Stimulated activated CD4-positive, alpha-beta T cell treated with anti-CD3 and anti-CD28 coated beads, Interleukin-12 subunit alpha, Interleukin-12 subunit beta, amount 100 ng/mL, for 4 hours (primary cell): ENCODE results near the gene GABBR2.
"Not testable (repeated sequence)": the region's sequence is repeated elsewhere in the genome, so short reads cannot be mapped to it uniquely, and the experiment has no call there.

ENCODE experiments used
- DNase-seq: peaks from one replicate; pipeline ENCODE4 v3.0.0-alpha.2; 2020

The GABBR2 gene

GRCh38 chr9:98504298-98505282 lies 204.1 kb downstream of the GABBR2 start:
- no peak for DNase-seq

GRCh38 chr9:98503867-98504266 lies 204.9 kb downstream of the GABBR2 start:
- no peak for DNase-seq

GRCh38 chr9:98502976-98503325 lies 205.8 kb downstream of the GABBR2 start:
- DNase-seq: no peak

GRCh38 chr9:98502311-98502975 lies 206.3 kb downstream of the GABBR2 start:
- no peak for DNase-seq

GRCh38 chr9:98501819-98502218 lies 206.9 kb downstream of the GABBR2 start:
- no peak for DNase-seq

GRCh38 chr9:98501259-98501658 lies 207.5 kb downstream of the GABBR2 start:
- DNase-seq: not testable (repeated sequence)

- DNase-seq: no peak
These were observed 208.3 kb downstream of the GABBR2 start for GRCh38 chr9:98500337-98500919.

- DNase-seq: no peak
These were observed 213.2 kb downstream of the GABBR2 start for GRCh38 chr9:98495530-98495929.

GRCh38 chr9:98494852-98495251 lies 213.9 kb downstream of the GABBR2 start:
- DNase-seq: no peak

- no peak for DNase-seq
These were observed 216.9 kb downstream of the GABBR2 start for GRCh38 chr9:98491828-98492227.

- DNase-seq: no peak
These were observed 217.5 kb downstream of the GABBR2 start for GRCh38 chr9:98491231-98491651.

- no peak for DNase-seq
These were observed 220.0 kb downstream of the GABBR2 start for GRCh38 chr9:98488571-98489312.

GRCh38 chr9:98485706-98486105 lies 223.0 kb downstream of the GABBR2 start:
- no peak for DNase-seq

- DNase-seq: no peak
These were observed 224.6 kb downstream of the GABBR2 start for GRCh38 chr9:98484162-98484561.

GRCh38 chr9:98482226-98482625 lies 226.5 kb downstream of the GABBR2 start:
- DNase-seq: no peak

GRCh38 chr9:98481676-98482075 lies 227.1 kb downstream of the GABBR2 start:
- DNase-seq: no peak

- no peak for DNase-seq
These were observed 228.5 kb downstream of the GABBR2 start for GRCh38 chr9:98479967-98480847.

GRCh38 chr9:98479449-98479848 lies 229.3 kb downstream of the GABBR2 start:
- no peak for DNase-seq

GRCh38 chr9:98477884-98478283 lies 230.9 kb downstream of the GABBR2 start:
- DNase-seq: no peak

- no peak for DNase-seq
These were observed 236.5 kb downstream of the GABBR2 start for GRCh38 chr9:98472216-98472615.

GRCh38 chr9:98471185-98471584 lies 237.6 kb downstream of the GABBR2 start:
- no peak for DNase-seq
